Measurements from ENCODE around the gene PCTP.

- TF ChIP-seq CTCF (conservative IDR thresholded peaks at IDR 0.05) (no peak), EZH2 (IDR thresholded peaks at IDR 0.05; ENCODE audit: low read depth) (no peak)
Measured at GRCh38 chr17:55723488-55723848, 27.4 kb upstream of the PCTP start.

All from PC-9 (cell line).